K562 (cell line): ENCODE results near the gene PTRH1. TPM values are rescaled to one million over a fixed set of nuclear protein-coding genes. Genes with fewer than 3 reads are reported as not detected.

ENCODE experiments used
- ARID1B ChIP-seq: fragments of 450-650 bp; IDR thresholded peaks from 2 replicates; pipeline ENCODE4 v1.6.1; 2016; ENCODE audit warnings: antibody characterized with exemption, mild to moderate bottlenecking, inconsistent platforms
- CTBP1 ChIP-seq: fragments of 450-650 bp; IDR thresholded peaks from 2 replicates; pipeline ENCODE4 v1.6.1; 2016; ENCODE audit warnings: borderline replicate concordance
- ELF4 ChIP-seq: fragments of 450-650 bp; formaldehyde crosslinking; IDR thresholded peaks from 2 replicates; pipeline ENCODE4 v1.4.0; 2022; ENCODE audit warnings: missing genetic modification characterization
- ERF ChIP-seq: fragments of 450-650 bp; formaldehyde crosslinking; IDR thresholded peaks from 2 replicates; pipeline ENCODE4 v1.4.0; 2020; ENCODE audit warnings: mild to moderate bottlenecking, mixed read lengths
- FIP1L1 ChIP-seq: fragments of 200-400 bp; formaldehyde crosslinking; IDR thresholded peaks from 2 replicates; pipeline ENCODE4 v1.6.1; 2018; ENCODE audit warnings: mild to moderate bottlenecking, low read depth, low read length; ENCODE audit not compliant: poor library complexity, severe bottlenecking
- FOXA3 ChIP-seq, 2 experiments: fragments of 450-650 bp in 1 of 2; sonication (generic) in 1 of 2; formaldehyde crosslinking; IDR thresholded peaks in 1 of 2; conservative IDR thresholded peaks in 1 of 2; 2 replicates each; pipeline versions ENCODE4 v1.4.0 to v1.8.0; 2020 to 2022; ENCODE audit warnings: mild to moderate bottlenecking in 2 of 2, missing genetic modification reagents in 1 of 2
- FOXK1 ChIP-seq: sonication (generic); formaldehyde crosslinking; IDR thresholded peaks from 2 replicates; pipeline ENCODE4 v1.8.0; 2022; ENCODE audit warnings: missing genetic modification reagents, mild to moderate bottlenecking, borderline replicate concordance
- FUS ChIP-seq: fragments of 200-400 bp; formaldehyde crosslinking; optimal IDR thresholded peaks from 2 replicates; pipeline ENCODE3; 2017; ENCODE audit warnings: low read depth, low read length
- GTF2A2 ChIP-seq: IDR thresholded peaks from 2 replicates; pipeline ENCODE4 v1.6.1; 2016; ENCODE audit warnings: mild to moderate bottlenecking, missing genetic modification characterization, missing compliant biosample characterization
- KDM1A ChIP-seq, 2 experiments: fragments of 450-650 bp; IDR thresholded peaks; 2 replicates each; pipeline ENCODE4 v1.6.1; 2016; ENCODE audit warnings: mild to moderate bottlenecking in 2 of 2
- NCOR1 ChIP-seq: fragments of 450-650 bp; IDR thresholded peaks from 2 replicates; pipeline ENCODE4 v1.6.1; 2016; ENCODE audit warnings: mild to moderate bottlenecking, moderate library complexity
- PHB2 ChIP-seq: fragments of 450-650 bp; IDR thresholded peaks from 2 replicates; pipeline ENCODE4 v1.6.1; 2017; ENCODE audit warnings: low read depth
- ZC3H11A ChIP-seq: IDR thresholded peaks from 2 replicates; pipeline ENCODE4 v1.6.1; 2012; ENCODE audit warnings: low read depth, low read length, improper control_type of control experiment
- ZNF146 ChIP-seq: IDR thresholded peaks from one replicate; pipeline ENCODE4 v1.6.1; 2018; ENCODE audit warnings: missing compliant biosample characterization; ENCODE audit not compliant: unreplicated experiment
- ZNF41 ChIP-seq: fragments of 250-450 bp; sonication (Bioruptor Pico); conservative IDR thresholded peaks from 2 replicates; pipeline ENCODE4 v1.4.0; 2020; ENCODE audit warnings: mild to moderate bottlenecking
- ZNF586 ChIP-seq: fragments of 450-650 bp; formaldehyde crosslinking; conservative IDR thresholded peaks from 2 replicates; pipeline ENCODE4 v1.4.0; 2020; ENCODE audit warnings: mild to moderate bottlenecking, moderate library complexity
- ZNF778 ChIP-seq: fragments of 450-650 bp; formaldehyde crosslinking; IDR thresholded peaks from 2 replicates; pipeline ENCODE4 v1.4.0; 2020; ENCODE audit warnings: mild to moderate bottlenecking, moderate library complexity
- polyA plus RNA-seq, 8 experiments: library from polyadenylated mRNA; depleted of rRNA in 4 of 8; stranded (reverse) in 5 of 8; unstranded in 3 of 8; fragments of >200 nt; fragmentation: Nextera tagmentation in 2 of 8; fragmentation: Illumina TruSeq in 1 of 8; extraction: Ambion mirVana in 2 of 8; extraction: Trizol in 1 of 8; gene quantifications; 2 replicates each; pipeline versions ENCODE4 v1.2.1 to v1.2.3, GENCODE V29; 2011 to 2014; ENCODE audit warnings: inconsistent platforms in 1 of 8, missing spikeins in 1 of 8
- total RNA-seq, 7 experiments: library from RNA; depleted of rRNA in 6 of 7; stranded (reverse); fragments of >200 nt in 6 of 7; fragmentation: Illumina TruSeq in 2 of 7; extraction: Trizol in 2 of 7; gene quantifications; 2 replicates each; pipeline versions ENCODE4 v1.2.1 to v1.2.3, GENCODE V29; 2011 to 2021; ENCODE audit warnings: low replicate concordance in 1 of 7
- TF ChIP-seq, protein P1 (sequence below): fragments of 450-650 bp; formaldehyde crosslinking; IDR thresholded peaks from 2 replicates; pipeline ENCODE4 v1.4.0; 2022; ENCODE audit warnings: missing genetic modification characterization
- TF ChIP-seq, protein P2 (sequence below): sonication (generic); formaldehyde crosslinking; IDR thresholded peaks from 2 replicates; pipeline ENCODE4 v1.8.1; 2022; ENCODE audit warnings: missing genetic modification reagents
- TF ChIP-seq, protein P3 (sequence below): fragments of 250-450 bp; sonication (Bioruptor Pico); IDR thresholded peaks from 2 replicates; pipeline ENCODE4 v1.8.0; 2022; ENCODE audit warnings: moderate library complexity, mild to moderate bottlenecking, inconsistent platforms
- TF ChIP-seq, protein P4 (sequence below): sonication (generic); formaldehyde crosslinking; IDR thresholded peaks from 2 replicates; pipeline ENCODE4 v1.8.0; 2023; ENCODE audit warnings: missing genetic modification reagents, mild to moderate bottlenecking, borderline replicate concordance

PTRH1 gene
- total and polyA plus RNA-seq, 9 of the 15 experiments (the other 6 are each of a cell fraction or from before 2014, with no cell fraction given) = 0.63 to 43.1 (median 5.7) TPM

DNA sequence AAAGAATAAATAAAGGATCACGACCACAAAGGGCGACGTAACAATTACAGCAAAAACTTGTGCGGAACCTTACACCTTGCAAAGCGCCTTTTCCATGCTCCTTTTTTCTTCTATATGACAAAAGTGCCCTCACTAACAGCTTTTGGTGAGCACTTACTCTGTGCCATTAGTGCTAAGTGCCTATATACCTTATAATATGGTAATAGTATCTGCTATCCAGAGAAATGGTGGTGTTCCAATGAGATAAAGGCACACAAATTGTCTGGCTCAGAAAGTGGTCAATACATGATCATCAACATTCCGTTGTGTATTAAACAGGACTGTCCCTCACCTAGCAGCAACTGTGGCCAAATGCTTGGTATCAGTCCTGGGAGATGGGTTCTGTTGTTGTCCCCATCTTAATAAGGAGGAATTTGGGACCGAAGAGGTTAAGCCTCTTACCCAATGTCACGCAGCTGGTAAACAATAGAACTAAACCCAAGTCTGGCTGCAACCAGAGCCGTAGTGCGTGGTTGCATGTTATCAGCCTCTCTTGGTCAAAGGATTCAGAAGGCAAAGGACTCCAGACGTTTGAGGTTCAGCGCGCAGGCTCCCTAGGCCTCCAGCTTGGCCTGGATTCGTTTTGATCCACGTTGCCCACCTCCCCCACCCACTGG, 20.2 kb upstream of the PTRH1 start (continued):
- TF ChIP-seq ERF (CRISPR knock-in tag) (no peak), NCOR1 (no peak), FOXA3 (CRISPR knock-in tag; conservative IDR thresholded peaks at IDR 0.05 in 1 of 2, IDR thresholded peaks at IDR 0.05 in 1 of 2) (peak in 1 of 2 experiments; percentile 53; a peak in 1 of 4 replicates), KDM1A (IDR thresholded peaks at IDR 0.05) (peak in 1 of 2 experiments; percentile 21; a peak in 1 of 4 replicates), ELF4 (no peak), FUS (no peak), GTF2A2 (tag) (no peak), ZC3H11A (no peak), CTBP1 (no peak), ZNF41 (CRISPR knock-in tag) (no peak), ZNF586 (no peak), FOXK1 (0 out of 2 replicates have a peak, but pooled peaks have one; percentile 25), FIP1L1 (no peak), ZNF146 (CRISPR knock-in tag) (no peak), ARID1B (no peak), ZNF778 (CRISPR knock-in tag) (no peak), PHB2 (no peak)
- TF ChIP-seq, protein P1, sequence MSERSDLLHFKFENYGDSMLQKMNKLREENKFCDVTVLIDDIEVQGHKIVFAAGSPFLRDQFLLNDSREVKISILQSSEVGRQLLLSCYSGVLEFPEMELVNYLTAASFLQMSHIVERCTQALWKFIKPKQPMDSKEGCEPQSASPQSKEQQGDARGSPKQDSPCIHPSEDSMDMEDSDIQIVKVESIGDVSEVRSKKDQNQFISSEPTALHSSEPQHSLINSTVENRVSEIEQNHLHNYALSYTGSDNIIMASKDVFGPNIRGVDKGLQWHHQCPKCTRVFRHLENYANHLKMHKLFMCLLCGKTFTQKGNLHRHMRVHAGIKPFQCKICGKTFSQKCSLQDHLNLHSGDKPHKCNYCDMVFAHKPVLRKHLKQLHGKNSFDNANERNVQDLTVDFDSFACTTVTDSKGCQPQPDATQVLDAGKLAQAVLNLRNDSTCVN (CRISPR knock-in tag) = no peak
- TF ChIP-seq, protein P2, sequence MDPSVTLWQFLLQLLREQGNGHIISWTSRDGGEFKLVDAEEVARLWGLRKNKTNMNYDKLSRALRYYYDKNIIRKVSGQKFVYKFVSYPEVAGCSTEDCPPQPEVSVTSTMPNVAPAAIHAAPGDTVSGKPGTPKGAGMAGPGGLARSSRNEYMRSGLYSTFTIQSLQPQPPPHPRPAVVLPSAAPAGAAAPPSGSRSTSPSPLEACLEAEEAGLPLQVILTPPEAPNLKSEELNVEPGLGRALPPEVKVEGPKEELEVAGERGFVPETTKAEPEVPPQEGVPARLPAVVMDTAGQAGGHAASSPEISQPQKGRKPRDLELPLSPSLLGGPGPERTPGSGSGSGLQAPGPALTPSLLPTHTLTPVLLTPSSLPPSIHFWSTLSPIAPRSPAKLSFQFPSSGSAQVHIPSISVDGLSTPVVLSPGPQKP (CRISPR knock-in tag) = no peak
- TF ChIP-seq, protein P3, sequence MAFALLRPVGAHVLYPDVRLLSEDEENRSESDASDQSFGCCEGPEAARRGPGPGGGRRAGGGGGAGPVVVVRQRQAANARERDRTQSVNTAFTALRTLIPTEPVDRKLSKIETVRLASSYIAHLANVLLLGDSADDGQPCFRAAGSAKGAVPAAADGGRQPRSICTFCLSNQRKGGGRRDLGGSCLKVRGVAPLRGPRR = no peak
- TF ChIP-seq, protein P4, sequence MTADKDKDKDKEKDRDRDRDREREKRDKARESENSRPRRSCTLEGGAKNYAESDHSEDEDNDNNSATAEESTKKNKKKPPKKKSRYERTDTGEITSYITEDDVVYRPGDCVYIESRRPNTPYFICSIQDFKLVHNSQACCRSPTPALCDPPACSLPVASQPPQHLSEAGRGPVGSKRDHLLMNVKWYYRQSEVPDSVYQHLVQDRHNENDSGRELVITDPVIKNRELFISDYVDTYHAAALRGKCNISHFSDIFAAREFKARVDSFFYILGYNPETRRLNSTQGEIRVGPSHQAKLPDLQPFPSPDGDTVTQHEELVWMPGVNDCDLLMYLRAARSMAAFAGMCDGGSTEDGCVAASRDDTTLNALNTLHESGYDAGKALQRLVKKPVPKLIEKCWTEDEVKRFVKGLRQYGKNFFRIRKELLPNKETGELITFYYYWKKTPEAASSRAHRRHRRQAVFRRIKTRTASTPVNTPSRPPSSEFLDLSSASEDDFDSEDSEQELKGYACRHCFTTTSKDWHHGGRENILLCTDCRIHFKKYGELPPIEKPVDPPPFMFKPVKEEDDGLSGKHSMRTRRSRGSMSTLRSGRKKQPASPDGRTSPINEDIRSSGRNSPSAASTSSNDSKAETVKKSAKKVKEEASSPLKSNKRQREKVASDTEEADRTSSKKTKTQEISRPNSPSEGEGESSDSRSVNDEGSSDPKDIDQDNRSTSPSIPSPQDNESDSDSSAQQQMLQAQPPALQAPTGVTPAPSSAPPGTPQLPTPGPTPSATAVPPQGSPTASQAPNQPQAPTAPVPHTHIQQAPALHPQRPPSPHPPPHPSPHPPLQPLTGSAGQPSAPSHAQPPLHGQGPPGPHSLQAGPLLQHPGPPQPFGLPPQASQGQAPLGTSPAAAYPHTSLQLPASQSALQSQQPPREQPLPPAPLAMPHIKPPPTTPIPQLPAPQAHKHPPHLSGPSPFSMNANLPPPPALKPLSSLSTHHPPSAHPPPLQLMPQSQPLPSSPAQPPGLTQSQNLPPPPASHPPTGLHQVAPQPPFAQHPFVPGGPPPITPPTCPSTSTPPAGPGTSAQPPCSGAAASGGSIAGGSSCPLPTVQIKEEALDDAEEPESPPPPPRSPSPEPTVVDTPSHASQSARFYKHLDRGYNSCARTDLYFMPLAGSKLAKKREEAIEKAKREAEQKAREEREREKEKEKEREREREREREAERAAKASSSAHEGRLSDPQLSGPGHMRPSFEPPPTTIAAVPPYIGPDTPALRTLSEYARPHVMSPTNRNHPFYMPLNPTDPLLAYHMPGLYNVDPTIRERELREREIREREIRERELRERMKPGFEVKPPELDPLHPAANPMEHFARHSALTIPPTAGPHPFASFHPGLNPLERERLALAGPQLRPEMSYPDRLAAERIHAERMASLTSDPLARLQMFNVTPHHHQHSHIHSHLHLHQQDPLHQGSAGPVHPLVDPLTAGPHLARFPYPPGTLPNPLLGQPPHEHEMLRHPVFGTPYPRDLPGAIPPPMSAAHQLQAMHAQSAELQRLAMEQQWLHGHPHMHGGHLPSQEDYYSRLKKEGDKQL (CRISPR knock-in tag) = no peak
